HG03520 (cell line): ENCODE measurements around the gene CDKN1C.

Experiments
- ATAC-seq: cut with Tn5 transposase; IDR thresholded peaks from one replicate; pipeline ENCODE4 v1.9.1; 2021; ENCODE audit warnings: mild to moderate bottlenecking, moderate library complexity; ENCODE audit not compliant: unreplicated experiment

Gene CDKN1C

GRCh38 chr11:2923446-2924375, 38.1 kb upstream of the CDKN1C start:
- ATAC-seq = no peak

- no peak for ATAC-seq
These were observed 37.1 kb upstream of the CDKN1C start for GRCh38 chr11:2922655-2923054.

- ATAC-seq = no peak
These were observed 36.3 kb upstream of the CDKN1C start for GRCh38 chr11:2921742-2922493.

- ATAC-seq = no peak
These were observed 35.7 kb upstream of the CDKN1C start for GRCh38 chr11:2921261-2921660.

GRCh38 chr11:2920343-2920742, 34.8 kb upstream of the CDKN1C start:
- no peak for ATAC-seq

- ATAC-seq = no peak
These were observed 34.3 kb upstream of the CDKN1C start for GRCh38 chr11:2919837-2920236.

- no peak for ATAC-seq
These were observed 33.6 kb upstream of the CDKN1C start for GRCh38 chr11:2919188-2919587.

- ATAC-seq = no peak
These were observed 32.4 kb upstream of the CDKN1C start for GRCh38 chr11:2917842-2918490.

- ATAC-seq = no peak
These were observed 31.5 kb upstream of the CDKN1C start for GRCh38 chr11:2916892-2917645.

GRCh38 chr11:2916114-2916891, 30.7 kb upstream of the CDKN1C start:
- no peak for ATAC-seq

- no peak for ATAC-seq
These were observed 29.9 kb upstream of the CDKN1C start for GRCh38 chr11:2915473-2915872.

- ATAC-seq = no peak
These were observed 29.1 kb upstream of the CDKN1C start for GRCh38 chr11:2914455-2915195.

- no peak for ATAC-seq
These were observed 28.2 kb upstream of the CDKN1C start for GRCh38 chr11:2913776-2914175.

- no peak for ATAC-seq
These were observed 27.4 kb upstream of the CDKN1C start for GRCh38 chr11:2913019-2913431.

GRCh38 chr11:2912498-2912897, 26.9 kb upstream of the CDKN1C start:
- ATAC-seq = no peak

- no peak for ATAC-seq
These were observed 26.3 kb upstream of the CDKN1C start for GRCh38 chr11:2911785-2912391.

GRCh38 chr11:2911088-2911784, 25.7 kb upstream of the CDKN1C start:
- ATAC-seq = no peak

- ATAC-seq = no peak
These were observed 24.9 kb upstream of the CDKN1C start for GRCh38 chr11:2910401-2910955.
